PFSK-1 (cell line): ENCODE data around the gene BPIFB1.

Experiments used
- FOXP2 ChIP-seq: optimal IDR thresholded peaks from 2 replicates; pipeline ENCODE3; 2011; ENCODE audit warnings: borderline replicate concordance, control low read depth, inconsistent platforms; ENCODE audit not compliant: insufficient read depth; ENCODE audit errors: extremely low read length, extremely low read depth
- POLR2AphosphoS5 ChIP-seq: IDR thresholded peaks from 2 replicates; pipeline ENCODE4 v1.6.1; 2012; ENCODE audit warnings: low read depth, mild to moderate bottlenecking, control low read depth, low read length, moderate library complexity
- REST ChIP-seq, 2 experiments: IDR thresholded peaks; 2 replicates each; pipeline versions ENCODE4 v1.6.1 to v1.8.0; 2011 to 2012; ENCODE audit warnings: low read depth in 2 of 2, low read length in 2 of 2, control low read depth in 1 of 2, inconsistent platforms in 1 of 2, mild to moderate bottlenecking in 1 of 2, moderate library complexity in 1 of 2; ENCODE audit not compliant: insufficient read depth in 1 of 2
- SIN3A ChIP-seq: IDR thresholded peaks from 2 replicates; pipeline ENCODE4 v1.6.1; 2012; ENCODE audit warnings: mild to moderate bottlenecking, low read length, moderate library complexity, borderline replicate concordance; ENCODE audit not compliant: insufficient read depth
- TAF1 ChIP-seq: IDR thresholded peaks from 2 replicates; pipeline ENCODE4 v1.6.1; 2012; ENCODE audit warnings: low read length, control low read depth, borderline replicate concordance; ENCODE audit not compliant: insufficient read depth

The BPIFB1 gene

GRCh38 chr20:33279261-33279910, 3.6 kb upstream of the BPIFB1 start:
- TF ChIP-seq FOXP2 (no peak), TAF1 (no peak), POLR2AphosphoS5 (no peak), SIN3A (no peak), REST (IDR thresholded peaks at IDR 0.05; ENCODE audit: insufficient read depth in 1 of 2, low read depth in 2 of 2, low read length in 2 of 2) (no peak)

DNA sequence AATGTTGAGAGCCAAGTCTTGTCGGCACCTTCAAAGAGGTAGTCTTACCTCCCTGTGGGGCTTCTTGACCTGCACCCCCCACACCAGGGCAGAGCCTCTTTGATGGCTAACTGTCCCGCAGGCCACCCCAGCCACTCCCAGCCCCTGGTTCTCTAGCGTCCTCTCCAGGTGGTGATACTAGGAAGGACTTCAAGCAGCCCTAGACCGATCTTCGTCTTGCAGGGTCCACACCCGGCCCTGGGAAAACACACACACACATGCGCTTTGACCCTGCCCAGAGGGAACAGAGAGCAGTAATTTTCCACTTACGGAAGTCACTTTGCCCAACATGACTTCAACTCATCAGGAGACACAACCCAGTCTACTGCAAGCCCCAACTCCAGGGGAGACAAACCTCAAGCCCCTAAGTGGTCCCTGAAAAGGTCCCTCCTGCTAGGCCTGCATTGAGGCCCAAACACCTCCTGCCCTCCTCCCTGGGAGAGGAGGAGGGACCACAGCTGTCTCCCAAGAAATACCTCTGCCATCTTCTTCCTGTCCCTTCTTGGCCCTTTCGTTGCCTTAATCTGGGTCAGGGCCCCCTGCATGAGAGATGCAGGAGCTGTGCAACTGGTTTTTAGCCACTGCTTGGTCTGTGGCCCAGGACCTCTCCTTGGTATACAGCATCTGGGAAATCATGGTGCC, 2.9 kb upstream of the BPIFB1 start:
- no peak for TF ChIP-seq FOXP2
- no peak for TF ChIP-seq REST (IDR thresholded peaks at IDR 0.05; ENCODE audit: insufficient read depth in 1 of 2, low read depth in 2 of 2, low read length in 2 of 2)
- no peak for TF ChIP-seq TAF1
- TF ChIP-seq POLR2AphosphoS5, result no peak

DNA sequence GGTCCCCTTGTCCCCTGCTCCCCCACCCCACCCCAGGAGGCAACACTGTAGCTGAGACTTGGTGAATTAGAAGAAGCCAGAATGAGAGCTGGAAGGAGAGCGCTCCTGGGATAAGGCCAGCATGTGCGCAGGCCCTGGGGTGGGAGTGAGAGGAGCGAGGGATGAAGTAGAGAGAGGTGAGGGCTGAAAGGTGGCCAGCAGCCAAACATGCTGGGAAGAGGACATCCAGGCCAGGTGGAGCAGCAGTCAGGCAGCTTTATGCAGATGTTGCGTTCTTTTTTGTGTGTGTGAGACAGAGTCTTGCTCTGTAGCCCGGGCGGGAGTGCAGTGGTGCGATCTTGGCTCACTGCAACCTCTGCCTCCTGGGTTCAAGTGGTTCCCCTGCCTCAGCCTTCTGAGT, 2.2 kb upstream of the BPIFB1 start:
- TF ChIP-seq REST (IDR thresholded peaks at IDR 0.05; ENCODE audit: insufficient read depth in 1 of 2, low read depth in 2 of 2, low read length in 2 of 2) (no peak), SIN3A (no peak), TAF1 (no peak), POLR2AphosphoS5 (no peak), FOXP2 (no peak)

DNA sequence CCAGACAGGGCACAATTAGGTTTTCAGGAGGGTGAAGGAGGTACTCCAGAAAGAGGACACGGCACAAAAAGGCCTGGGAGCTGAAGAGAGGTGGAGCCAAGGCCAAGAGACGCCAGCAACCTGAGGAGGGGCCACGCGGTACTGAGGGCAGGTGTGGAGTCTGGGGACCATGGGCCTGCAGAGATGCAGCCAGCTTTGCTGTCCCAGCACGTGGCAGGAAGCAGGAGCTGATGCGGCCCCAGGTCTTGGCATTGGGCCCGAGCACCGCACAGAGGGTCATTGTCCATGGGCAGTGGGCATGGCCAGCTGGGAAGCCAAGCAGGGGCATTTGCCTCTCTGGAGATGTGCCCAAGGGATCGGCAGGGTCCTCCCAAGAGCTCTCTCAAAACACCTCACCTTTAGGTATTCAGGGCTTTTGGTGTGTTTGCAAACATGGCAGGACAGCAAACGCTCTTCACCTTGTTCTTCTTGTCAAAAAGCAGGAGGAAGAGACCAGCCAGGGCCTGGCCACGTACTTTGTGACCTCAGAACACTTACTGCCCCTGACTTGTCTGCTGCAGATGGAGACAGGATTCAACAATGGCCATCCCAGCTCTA, 1.4 kb upstream of the BPIFB1 start:
- TF ChIP-seq TAF1 (no peak), FOXP2 (no peak), REST (IDR thresholded peaks at IDR 0.05; ENCODE audit: insufficient read depth in 1 of 2, low read depth in 2 of 2, low read length in 2 of 2) (no peak), SIN3A (no peak), POLR2AphosphoS5 (no peak)
